GM23248 (cell line): ENCODE data around the gene GSE1. TPM values are rescaled to one million over a fixed set of nuclear protein-coding genes. Genes with fewer than 3 reads are reported as not detected.

Source experiments
- DNase-seq: peaks from one replicate; pipeline ENCODE4 v3.0.0-alpha.2; 2015
- H2AFZ ChIP-seq: fragments of 200-600 bp; sonication (generic); 2 replicates; pipeline ENCODE4 v1.6.1; 2016; ENCODE audit warnings: antibody characterized with exemption
- H3F3A ChIP-seq: fragments of 200-600 bp; sonication (generic); 2 replicates; pipeline ENCODE4 v1.6.1; 2016; ENCODE audit warnings: mild to moderate bottlenecking, antibody characterized with exemption, mixed run types; ENCODE audit not compliant: insufficient read depth
- H3K27ac ChIP-seq: fragments of 200-600 bp; sonication (generic); 2 replicates; pipeline ENCODE4 v1.5.1; 2016; ENCODE audit warnings: mild to moderate bottlenecking
- H3K27me3 ChIP-seq: fragments of 200-600 bp; sonication (generic); replicated peaks from 2 replicates; pipeline ENCODE4 v1.6.1; 2016; ENCODE audit warnings: mild to moderate bottlenecking; ENCODE audit not compliant: insufficient read depth
- H3K36me3 ChIP-seq: fragments of 200-600 bp; sonication (generic); 2 replicates; pipeline ENCODE4 v1.6.1; 2016; ENCODE audit warnings: low read depth, mild to moderate bottlenecking
- H3K4me1 ChIP-seq: fragments of 200-600 bp; sonication (generic); 2 replicates; pipeline ENCODE4 v1.6.1; 2016; ENCODE audit warnings: mild to moderate bottlenecking; ENCODE audit not compliant: insufficient read depth
- H3K4me2 ChIP-seq: fragments of 200-600 bp; sonication (generic); one replicate; pipeline ENCODE4 v1.6.1; 2016; ENCODE audit warnings: mild to moderate bottlenecking; ENCODE audit not compliant: unreplicated experiment
- H3K4me3 ChIP-seq: fragments of 200-600 bp; sonication (generic); 2 replicates; pipeline ENCODE4 v1.5.1; 2016; ENCODE audit warnings: mild to moderate bottlenecking
- H3K79me2 ChIP-seq: fragments of 200-600 bp; sonication (generic); 2 replicates; pipeline ENCODE4 v1.6.1; 2016; ENCODE audit warnings: mild to moderate bottlenecking; ENCODE audit not compliant: insufficient read depth
- H3K9ac ChIP-seq: fragments of 200-600 bp; sonication (generic); 2 replicates; pipeline ENCODE4 v1.6.1; 2016; ENCODE audit warnings: mild to moderate bottlenecking
- H3K9me2 ChIP-seq: fragments of 200-600 bp; sonication (generic); 2 replicates; pipeline ENCODE4 v1.6.1; 2016; ENCODE audit warnings: mixed run types, mild to moderate bottlenecking, moderate library complexity; ENCODE audit not compliant: insufficient read depth
- H3K9me3 ChIP-seq: fragments of 200-600 bp; sonication (generic); one replicate; pipeline ENCODE4 v1.6.1; 2017; ENCODE audit warnings: low read depth
- H4K20me1 ChIP-seq: fragments of 200-600 bp; sonication (generic); 2 replicates; pipeline ENCODE4 v1.6.0; 2016; ENCODE audit not compliant: insufficient read depth
- EZH2 ChIP-seq: fragments of 200-600 bp; sonication (generic); IDR thresholded peaks from 2 replicates; pipeline ENCODE4 v1.6.1; 2018; ENCODE audit warnings: antibody characterized with exemption, mild to moderate bottlenecking; ENCODE audit not compliant: insufficient read depth, poor library complexity, severe bottlenecking
- EZH2phosphoT487 ChIP-seq: fragments of 200-600 bp; sonication (generic); IDR thresholded peaks from 2 replicates; pipeline ENCODE4 v1.6.1; 2018; ENCODE audit warnings: antibody characterized with exemption, moderate library complexity, mild to moderate bottlenecking, low read depth; ENCODE audit not compliant: insufficient read depth
- WGBS, 2 experiments: methylation state at CpG; one replicate each; pipeline ENCODE4 v1.1.6; 2015 to 2017; ENCODE audit warnings: low lambda C conversion rate in 2 of 2, low coverage in 1 of 2; ENCODE audit errors: missing lambda C conversion rate in 2 of 2; 5-methylcytosine and 5-hydroxymethylcytosine counted together
- in situ Hi-C: fragments of 300-500 bp; cut with MboI; formaldehyde crosslinking; loops from 2 replicates; pipeline ENCODE4 v1.15.0; 2020
- polyA plus RNA-seq: library from polyadenylated mRNA; unstranded; fragments of >200 nt; fragmentation: Nextera tagmentation; extraction: Ambion mirVana; gene quantifications from 2 replicates; pipeline ENCODE4 v1.2.1, GENCODE V29; 2016
- total RNA-seq: library from RNA; depleted of rRNA; stranded (reverse); fragments of >200 nt; shearing (Covaris generic); gene quantifications from 2 replicates; pipeline ENCODE4 v1.2.3, GENCODE V29; 2014

GSE1 gene
- total and polyA plus RNA-seq, 2 experiments from 2014 or later, result 11.6 to 35.1 TPM

DNA sequence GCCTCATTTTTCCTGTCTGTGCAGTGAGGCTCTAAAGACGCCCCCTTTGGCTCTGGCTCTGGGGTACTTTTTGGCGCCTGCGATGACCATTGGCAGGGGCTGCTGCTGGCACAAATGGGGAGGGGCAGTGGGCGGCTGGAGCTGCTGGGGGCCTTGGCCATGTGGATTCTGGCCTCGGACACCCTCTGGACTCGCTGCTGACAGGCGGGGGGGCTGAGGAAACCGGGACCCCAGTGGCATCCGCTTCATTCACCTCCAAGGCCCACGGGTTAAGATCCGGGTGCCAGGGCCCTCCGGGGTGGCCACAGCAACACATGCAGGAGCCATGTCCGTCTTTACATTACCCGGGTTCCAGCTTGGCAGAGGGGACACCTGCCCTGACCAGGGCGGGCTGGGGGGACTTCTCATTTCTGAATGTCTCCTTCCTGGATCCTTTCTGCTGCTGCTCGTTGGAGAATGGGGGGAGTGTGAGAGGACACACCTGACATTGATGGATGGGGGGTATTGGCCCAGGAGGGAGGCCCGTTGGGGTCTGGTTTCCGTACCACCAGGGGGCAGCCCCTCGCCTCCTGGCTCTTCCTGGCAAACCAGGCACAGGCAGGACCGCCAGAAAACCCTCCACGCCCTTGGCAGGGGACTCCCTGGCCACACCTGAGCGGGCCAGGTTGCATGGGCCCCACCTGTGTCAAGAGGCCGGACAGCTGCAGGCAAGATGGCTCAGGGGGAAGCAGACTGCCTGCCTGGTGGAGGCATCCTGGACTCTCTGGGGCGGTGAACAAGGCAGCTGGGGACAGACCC is 21.8 kb downstream of the GSE1 start:
- Histone ChIP-seq H3K9ac (no peak overlapping the region), H3K79me2 (peaks cover 94% of the 10 kb centered on the region), H3K4me3 (no peak overlapping the region), H4K20me1 (no peaks in the 10 kb centered on the region; the same call in 1 of the 2 replicates), H3K27me3 (no peaks in the 10 kb centered on the region), H3K9me3 (no peaks in the 10 kb centered on the region), H2AFZ (no peak overlapping the region), H3K27ac (no peak overlapping the region), H3K36me3 (no peaks in the 10 kb centered on the region), H3K9me2 (no peaks in the 10 kb centered on the region), H3K4me2 (no peak overlapping the region), H3K4me1 (0 out of 2 replicates have a peak, but pooled peaks cover 3% of the 10 kb centered on the region), H3F3A (no peaks in the 10 kb centered on the region)
- in situ Hi-C loops, result no loop called here
- no peak for DNase-seq
- no peak for TF ChIP-seq EZH2phosphoT487
- 89% methylated on average over 23 to 24 of the region's 24 CpGs for WGBS, 2 experiments

DNA sequence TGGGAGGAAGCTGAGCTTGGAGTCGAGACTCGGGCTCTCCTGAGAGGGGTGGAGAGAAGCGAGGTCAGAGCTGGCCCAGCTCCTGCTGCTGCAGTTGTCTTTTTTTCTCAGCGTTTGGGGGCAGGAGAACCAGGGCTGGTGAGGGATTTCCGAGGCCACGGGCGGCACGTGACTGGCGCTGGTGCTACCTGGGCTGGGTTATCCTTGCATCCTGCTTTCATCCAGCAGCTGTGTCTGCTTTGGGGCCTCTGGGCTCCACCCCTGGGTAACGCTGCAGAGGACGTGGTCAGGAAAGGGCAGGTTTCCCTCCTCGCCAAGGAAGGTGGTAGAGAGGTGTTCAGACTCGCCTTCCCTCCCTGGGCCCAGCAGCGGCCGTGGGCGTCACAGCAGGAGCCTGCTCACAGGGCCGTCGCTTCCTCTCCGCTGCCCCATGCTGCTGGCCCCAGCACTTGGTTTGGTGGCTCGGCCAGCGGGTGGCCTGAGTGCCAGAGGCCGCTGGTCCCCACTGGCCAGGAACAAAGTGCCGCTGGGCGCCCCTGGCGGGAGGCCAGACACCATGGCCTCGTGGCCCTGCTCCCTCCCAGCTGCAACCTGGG is 22.5 kb downstream of the GSE1 start:
- no peak for TF ChIP-seq EZH2phosphoT487
- TF ChIP-seq EZH2, result no peak
- WGBS, 2 experiments, result 86 to 91% methylated on average over 26 of the region's 26 CpGs
- H3K4me3 ChIP-seq, result no peak overlapping the region
- H3K27me3 ChIP-seq, result no peaks in the 10 kb centered on the region
- no peak overlapping the region for H3K27ac ChIP-seq
- no peak overlapping the region for H3K4me2 ChIP-seq
- H3F3A ChIP-seq, result no peaks in the 10 kb centered on the region
- H3K36me3 ChIP-seq, result no peaks in the 10 kb centered on the region
- H3K4me1 ChIP-seq, result 0 out of 2 replicates have a peak, but pooled peaks cover 3% of the 10 kb centered on the region
- H3K9ac ChIP-seq, result no peak overlapping the region
- DNase-seq, result no peak
- H3K79me2 ChIP-seq, result peaks cover 94% of the 10 kb centered on the region
- no peaks in the 10 kb centered on the region for H3K9me2 ChIP-seq
- no peaks in the 10 kb centered on the region for H3K9me3 ChIP-seq
- H2AFZ ChIP-seq, result no peak overlapping the region
- H4K20me1 ChIP-seq, result no peaks in the 10 kb centered on the region; the same call in 1 of the 2 replicates
- in situ Hi-C loops, result no loop called here

DNA sequence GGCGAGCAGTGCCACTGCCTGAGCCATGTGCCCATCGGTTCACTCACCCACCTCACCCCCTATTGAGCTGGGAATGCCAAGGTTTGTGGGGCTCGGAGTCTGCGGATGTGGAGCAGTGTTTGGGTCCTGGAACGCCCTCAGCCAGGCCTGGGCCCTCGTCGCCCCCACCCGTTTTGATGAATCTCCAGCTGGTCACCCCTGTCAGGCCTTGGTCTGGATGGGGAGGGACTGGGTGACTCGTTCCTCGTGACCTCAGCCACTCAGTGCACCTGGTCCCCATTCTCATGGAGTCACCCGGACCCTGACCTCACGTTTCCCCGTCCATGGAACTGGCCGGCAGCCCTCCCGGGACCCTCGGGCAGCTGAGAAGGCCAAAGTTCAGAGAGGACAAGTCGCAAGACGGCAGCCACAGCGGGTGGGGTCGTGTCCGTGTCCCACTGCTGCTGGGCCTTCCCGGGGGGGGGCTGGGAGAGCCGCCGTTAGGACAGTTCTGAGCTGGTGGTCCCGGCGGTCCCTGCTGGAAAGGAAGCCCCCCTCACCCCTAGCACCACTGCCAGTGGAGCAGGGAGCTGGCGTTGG is 23.2 kb downstream of the GSE1 start:
- no peak overlapping the region for H3K4me3 ChIP-seq
- H3K27ac ChIP-seq, result no peak overlapping the region
- in situ Hi-C loops, result no loop called here
- no peaks in the 10 kb centered on the region for H3K9me2 ChIP-seq
- DNase-seq, result no peak
- H3K4me2 ChIP-seq, result no peak overlapping the region
- no peak overlapping the region for H3K9ac ChIP-seq
- H4K20me1 ChIP-seq, result no peaks in the 10 kb centered on the region; the same call in 1 of the 2 replicates
- H2AFZ ChIP-seq, result no peak overlapping the region
- TF ChIP-seq EZH2phosphoT487 (no peak), EZH2 (no peak)
- 92 to 94% methylated on average over 26 to 27 of the region's 27 CpGs for WGBS, 2 experiments
- H3K36me3 ChIP-seq, result no peaks in the 10 kb centered on the region
- no peaks in the 10 kb centered on the region for H3K9me3 ChIP-seq
- H3K79me2 ChIP-seq, result peaks cover 94% of the 10 kb centered on the region
- H3K4me1 ChIP-seq, result 0 out of 2 replicates have a peak, but pooled peaks cover 3% of the 10 kb centered on the region
- H3F3A ChIP-seq, result no peaks in the 10 kb centered on the region
- no peaks in the 10 kb centered on the region for H3K27me3 ChIP-seq

DNA sequence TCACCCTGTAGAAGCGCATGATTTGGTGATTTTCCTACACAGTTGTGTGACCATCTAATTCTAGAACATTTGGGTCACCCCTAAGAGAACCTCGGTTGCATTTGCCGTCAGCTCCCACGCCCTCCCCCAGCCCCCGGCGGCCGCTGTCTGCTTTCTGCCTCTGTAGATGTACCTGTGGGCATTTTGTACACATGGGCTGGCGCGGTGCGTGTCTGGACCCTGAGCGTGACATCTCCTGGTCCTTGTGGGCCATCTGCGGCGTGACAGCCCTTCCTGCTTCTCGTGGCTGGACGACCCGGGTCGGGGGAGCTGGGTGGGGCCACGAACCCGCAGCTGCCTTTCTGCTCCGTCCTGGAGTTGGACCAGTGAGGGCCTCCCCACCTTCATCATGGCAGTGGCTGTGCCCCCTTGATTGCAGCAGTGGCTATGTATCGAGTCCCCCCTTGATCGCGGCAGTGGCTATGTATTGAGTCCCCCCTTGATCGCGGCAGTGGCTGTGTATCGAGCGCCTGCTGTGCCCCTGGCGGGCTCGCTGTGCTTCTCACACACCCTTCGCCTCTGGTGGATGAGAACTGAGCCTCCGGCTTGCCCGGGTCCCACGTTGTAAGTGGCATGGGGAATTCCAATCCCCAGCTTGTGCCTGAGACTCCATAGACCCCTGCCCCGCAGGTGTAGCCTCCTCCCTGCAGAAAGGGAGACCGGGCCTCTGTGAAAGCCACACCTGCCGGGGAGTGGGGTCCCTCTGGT is 24.1 kb downstream of the GSE1 start:
- DNase-seq, result no peak
- Histone ChIP-seq H3K9ac (no peak overlapping the region), H3K4me1 (0 out of 2 replicates have a peak, but pooled peaks cover 3% of the 10 kb centered on the region), H3K4me2 (no peak overlapping the region), H3K9me2 (no peaks in the 10 kb centered on the region), H3K27me3 (no peaks in the 10 kb centered on the region), H3K79me2 (peaks cover 94% of the 10 kb centered on the region), H4K20me1 (no peaks in the 10 kb centered on the region; the same call in 1 of the 2 replicates), H3K4me3 (no peak overlapping the region), H3F3A (no peaks in the 10 kb centered on the region), H3K27ac (no peak overlapping the region), H3K36me3 (no peaks in the 10 kb centered on the region), H3K9me3 (no peaks in the 10 kb centered on the region), H2AFZ (no peak overlapping the region)
- 95% methylated on average over 35 to 36 of the region's 36 CpGs for WGBS, 2 experiments
- TF ChIP-seq EZH2 (no peak), EZH2phosphoT487 (no peak)
- in situ Hi-C loops, result no loop called here
